NCI-H526 treated with DMSO at 0.1 percent for 48 hours (cell line): ENCODE results near the gene SSH3.

Source experiments
- DNase-seq: peaks from one replicate; lab custom pipeline; 2025; lab: John Stamatoyannopoulos, UW

SSH3 gene

DNA sequence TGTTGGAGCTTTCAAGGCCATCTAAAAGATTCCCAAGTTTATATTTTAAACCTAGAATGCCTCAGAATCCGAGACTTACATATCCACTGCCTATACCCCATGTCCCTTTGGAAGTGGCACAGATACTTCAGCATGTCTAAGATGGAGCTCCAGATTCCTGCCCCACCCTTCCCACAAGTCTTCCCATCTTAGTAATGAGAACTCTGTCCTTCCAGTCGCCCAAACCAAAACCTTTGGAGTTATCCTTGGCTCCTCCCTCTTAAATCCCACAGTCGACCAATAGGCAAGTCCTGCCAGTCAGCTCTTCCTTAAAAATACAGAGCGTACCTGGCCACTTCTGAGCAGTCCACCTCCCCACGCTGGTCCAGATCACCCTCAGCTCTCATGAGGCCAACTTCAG lies 45.7 kb downstream of the SSH3 start:
- no peak for DNase-seq

DNA sequence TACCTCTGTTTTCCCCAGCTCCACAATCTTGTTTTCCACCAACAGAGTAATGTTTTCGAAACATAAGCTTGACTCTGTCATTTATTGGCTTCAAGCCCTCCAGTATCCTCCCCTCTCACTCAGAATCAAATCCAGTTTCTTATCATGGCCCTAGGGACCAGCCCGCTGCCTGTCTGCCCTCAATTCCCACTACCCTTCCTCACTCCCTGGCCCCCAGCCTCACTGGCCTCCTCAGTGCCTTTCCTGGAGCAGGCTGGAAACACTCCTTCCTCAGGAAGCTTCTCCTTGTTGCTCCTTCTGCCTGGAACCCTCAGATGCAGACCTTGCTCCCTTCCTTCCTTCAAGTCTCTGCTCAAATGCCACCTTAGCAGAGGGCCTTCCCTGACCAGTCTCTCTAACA lies 46.1 kb downstream of the SSH3 start:
- DNase-seq: no peak

DNA sequence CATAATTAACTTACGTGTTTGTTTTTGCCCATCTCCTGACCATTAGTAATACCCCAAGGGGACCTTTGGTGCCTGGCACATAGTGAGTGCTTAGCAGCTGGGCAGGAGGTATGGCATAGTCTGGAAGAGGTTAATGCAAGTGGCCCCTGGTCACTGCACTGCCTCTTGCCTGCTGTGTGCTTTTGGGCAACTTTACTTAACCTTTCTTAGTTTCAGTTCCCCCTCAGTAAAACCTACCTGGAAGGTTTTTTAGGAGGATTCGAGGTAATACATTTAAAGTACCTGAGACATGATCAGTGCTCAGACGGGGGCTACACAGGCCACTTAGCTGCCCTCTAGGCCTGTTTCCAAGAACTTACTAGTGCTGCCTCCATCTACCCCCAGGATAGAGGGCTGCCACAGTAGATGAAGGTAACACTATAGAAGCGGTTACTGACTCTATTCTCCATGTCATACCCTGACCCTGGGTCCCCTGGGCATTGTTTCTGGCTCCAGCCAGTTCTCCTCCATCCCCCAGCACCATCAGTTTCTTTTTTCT lies 46.7 kb downstream of the SSH3 start:
- no peak for DNase-seq

DNA sequence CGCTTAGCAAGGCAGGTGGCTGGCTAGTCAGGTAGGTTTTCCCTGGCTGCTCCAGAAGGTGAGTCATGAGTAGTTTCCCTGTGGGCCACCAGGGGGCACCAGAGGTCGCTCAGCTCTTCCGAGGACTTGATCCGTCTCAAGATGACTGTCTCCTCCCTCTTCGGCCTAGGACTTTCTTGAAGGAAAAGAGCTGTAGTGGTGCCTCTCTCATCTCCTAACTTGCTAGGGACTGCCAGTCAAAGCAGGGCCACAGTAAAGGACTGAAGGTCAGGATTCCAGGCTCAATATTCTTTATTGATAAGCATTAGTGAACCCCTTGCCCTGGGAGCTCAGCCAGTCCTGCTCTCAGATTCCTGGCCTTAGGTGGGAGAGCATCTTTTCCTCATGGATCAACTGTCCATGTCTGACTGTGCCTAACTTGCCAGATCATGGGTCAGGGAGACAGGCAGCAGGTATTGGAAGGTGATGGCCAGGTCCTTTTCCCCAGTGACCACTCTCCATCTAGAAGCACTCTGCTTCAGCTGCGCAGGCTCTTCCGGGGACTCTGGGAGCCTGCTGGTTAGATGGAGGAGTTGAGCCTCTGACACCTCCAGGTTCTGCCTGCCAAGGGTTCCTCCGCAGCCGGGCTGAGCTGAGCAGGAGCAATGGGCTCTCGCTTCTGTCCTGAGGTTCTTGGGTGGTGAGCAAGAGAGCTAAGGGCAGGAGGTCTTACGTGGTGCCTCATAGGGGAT lies 48.1 kb downstream of the SSH3 start:
- DNase-seq: peak; percentile 34

DNA sequence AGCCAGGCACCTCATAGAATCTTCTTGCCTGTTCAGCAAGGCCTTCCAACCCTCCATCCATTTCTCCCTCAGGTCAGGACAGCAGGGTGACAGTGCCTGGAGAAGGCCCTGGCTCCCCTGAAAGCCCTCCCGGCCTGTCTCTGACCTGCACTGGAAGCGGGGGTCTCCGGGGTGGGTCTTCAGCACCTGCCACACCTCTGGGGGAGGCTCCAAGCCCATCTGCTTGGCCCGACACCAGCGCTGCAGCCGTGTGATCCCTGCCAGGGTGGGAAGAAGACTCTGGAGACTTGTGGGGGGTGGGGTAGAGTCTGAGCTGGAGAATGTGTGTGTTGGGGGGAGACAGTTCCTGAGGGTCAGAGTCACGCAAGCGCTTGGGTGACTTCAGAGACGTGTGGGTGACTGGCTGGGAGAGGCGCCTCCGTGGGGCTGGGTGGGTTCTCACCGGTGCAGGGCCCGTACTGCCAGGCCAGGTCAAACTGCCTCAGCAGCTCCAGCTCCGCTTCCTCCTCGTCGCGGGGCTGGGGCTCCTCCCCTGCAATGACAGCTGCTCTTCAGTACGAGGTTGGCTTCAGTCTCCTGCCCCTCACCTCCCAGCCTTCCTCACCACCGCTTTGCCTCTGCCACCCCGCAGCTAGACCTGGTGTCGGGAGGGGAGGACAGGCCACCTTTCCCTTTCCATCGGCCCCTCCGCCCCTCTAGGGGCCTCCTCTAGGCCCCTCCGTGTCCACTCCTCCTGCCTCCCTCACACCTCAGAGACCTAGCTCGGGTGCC lies 49.4 kb downstream of the SSH3 start:
- DNase-seq: peak; percentile 53

DNA sequence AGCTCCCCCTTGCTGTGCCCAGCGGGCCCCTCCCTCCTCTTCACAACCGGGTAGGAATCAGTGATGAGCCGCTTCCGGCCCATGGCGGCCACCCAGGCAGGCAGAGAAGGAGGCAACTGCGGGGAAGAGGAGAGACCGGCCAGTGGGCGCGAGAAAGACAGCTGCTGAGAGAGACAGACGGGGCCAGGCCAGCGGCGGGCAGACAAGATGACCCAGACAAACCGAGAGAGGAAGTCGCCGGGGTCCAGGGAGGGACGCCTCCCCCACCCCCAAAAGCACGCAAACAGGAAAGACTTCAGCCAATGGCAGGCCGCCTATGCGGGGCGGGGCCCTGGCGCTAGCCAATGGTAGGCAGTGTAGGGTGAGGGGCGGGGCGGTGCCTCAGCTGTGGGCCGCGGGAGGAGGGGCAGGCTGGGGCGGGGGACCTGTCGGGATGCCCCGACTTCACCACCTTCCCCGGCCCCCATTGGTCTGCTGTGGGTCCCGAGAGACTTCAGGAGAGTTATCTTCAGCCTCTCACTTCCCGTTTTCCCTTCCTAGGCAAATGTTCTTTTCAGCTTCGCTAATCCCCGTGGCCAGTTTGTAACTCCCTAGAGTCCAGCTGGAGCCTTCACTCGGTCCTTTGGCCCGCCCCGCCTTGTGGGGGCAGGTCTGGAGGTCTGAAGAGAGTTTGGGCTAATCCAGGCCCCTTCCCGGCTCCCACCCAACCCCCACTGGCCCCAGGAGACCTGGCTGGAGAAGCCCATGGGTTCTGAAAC lies 50.2 kb downstream of the SSH3 start, which contains the start of gene POLD4:
POLD4 (minus strand) TSS at position 230 of the 758 bp plus-strand sequence; CDS start at position 83, 147 bp downstream.
- peak; percentile 92 for DNase-seq

DNA sequence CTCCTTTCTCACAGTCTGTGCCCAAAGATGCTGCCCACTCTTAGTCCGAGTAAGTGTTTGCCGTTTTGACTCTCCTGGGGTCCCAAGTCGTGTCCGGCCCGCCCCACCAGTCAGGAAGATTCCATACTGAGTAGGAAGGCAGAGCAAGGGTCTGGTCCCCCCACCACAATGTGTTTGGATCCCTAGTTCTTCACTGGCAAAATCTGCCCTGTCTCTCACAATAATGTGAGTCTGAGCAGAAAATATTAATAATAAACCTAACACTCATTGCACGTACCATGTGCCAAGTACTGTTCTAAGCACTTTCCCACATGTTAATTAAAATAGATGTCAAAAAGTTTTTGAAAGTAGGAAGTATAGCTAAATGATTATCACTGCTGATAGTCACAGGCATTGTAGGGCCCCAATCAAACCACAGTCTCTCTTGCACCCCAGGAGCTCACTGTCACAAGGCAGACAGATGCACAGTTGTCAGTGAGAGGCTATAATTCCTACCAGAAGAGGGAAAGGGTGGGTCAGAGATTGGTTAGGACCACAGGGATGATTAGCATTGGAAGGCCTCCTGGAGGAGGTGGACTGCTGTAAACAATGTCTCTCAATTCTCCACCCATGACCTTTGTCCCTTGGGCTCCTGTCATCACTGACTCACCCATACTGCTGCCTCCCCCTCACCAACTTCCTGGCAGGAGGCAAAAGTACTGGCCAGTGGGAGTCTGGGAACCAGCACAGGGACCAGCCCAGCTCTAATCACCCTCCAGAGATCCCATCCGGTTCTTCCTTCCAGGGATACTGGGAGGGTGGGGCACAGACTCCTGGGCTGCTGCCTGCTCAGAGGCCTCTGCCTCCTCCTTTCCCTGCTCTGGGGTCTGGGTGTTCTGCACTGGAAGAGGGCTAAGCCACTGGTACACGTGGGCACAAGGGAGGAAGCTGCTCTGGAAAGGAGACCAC lies 51.0 kb downstream of the SSH3 start:
- no peak for DNase-seq

DNA sequence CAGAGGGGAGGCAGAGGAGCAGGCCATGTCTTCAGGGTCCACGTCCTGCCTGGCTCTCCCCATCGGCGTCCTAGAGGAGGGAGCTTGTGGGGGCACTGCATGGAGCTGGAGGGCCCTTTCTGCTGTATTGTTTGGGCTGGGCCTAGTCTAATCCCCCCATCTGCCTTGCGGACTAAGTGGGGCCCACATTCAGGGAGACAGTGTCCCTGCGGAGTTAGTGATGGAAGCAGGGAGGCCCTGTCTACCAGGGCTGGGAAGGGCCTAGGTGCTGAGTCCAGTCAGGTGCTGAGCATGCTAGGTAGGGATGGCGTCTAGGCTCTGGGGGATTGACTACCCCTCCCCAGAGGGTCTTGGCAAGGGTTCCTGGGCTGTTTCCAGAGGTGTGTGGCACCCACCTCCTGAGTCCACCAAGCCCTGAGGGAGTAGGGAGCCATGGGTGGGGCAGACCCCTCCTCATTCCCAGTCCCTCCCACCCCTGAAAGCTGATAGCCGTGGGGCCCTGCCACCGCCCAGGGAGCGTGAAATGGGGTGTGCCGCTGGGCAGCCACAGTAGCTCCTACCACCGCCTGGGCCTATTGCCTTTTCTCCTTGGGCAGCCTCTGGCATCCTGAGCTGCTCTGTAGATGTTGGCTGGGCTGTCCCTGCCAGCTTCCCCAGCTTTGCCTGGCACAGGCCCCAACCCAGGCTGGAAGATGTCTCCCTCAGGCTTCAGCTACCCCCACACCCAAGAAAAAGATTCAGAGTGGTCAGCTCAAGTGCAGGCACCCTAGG lies 51.9 kb downstream of the SSH3 start:
- DNase-seq: no peak

DNA sequence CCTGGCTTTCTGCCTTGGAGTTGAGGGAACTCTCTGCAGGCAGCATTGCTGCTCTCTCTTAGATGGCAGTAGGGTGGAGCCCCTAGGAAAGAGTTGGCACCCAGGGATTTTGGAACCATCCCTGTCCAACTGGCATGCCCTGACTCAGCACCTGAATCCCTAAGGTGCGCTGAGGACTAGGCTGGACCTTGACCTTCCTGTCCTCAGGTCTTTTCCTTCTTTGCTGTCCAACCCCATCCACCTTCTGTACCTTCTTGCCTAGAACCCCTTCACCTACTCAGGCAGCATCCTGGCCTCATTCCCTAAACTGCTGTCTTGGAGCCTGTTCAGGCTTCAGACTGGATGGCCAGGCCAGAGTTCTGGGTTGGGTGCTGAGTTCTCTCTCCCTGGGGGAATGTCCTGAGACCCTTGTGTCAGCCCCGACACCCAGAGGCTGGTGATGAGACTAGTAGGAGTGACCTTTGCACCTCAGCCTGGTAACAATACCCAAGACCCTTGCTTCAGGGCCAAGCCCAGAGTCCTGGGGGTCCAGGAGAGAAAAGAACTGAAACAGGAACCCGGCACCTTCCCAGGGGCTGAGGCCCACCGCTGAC lies 52.6 kb downstream of the SSH3 start:
- DNase-seq: no peak

DNA sequence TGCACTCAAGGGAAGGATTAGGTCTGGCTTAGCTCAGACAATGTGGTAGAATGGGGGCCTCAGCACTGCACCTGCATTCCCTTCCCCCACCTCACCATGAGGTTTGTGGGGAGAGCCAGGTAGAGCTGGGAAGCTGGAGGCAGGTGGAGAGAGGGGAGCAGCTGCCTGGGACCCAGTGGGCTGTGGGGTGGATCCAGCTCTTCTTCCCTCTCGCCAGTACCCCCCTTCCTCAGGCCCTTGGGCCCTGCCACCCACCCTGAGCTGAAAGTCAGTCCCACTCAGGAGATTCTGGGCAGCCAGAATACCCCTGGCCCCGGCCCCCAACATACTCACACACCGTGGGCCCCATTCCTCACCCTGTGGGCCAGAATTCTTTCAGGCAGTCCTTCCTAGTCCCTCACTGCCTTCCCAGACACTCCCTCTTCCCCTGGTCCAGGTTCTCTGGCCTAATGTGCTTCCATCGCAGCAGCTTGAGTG lies 53.1 kb downstream of the SSH3 start:
- DNase-seq: no peak

DNA sequence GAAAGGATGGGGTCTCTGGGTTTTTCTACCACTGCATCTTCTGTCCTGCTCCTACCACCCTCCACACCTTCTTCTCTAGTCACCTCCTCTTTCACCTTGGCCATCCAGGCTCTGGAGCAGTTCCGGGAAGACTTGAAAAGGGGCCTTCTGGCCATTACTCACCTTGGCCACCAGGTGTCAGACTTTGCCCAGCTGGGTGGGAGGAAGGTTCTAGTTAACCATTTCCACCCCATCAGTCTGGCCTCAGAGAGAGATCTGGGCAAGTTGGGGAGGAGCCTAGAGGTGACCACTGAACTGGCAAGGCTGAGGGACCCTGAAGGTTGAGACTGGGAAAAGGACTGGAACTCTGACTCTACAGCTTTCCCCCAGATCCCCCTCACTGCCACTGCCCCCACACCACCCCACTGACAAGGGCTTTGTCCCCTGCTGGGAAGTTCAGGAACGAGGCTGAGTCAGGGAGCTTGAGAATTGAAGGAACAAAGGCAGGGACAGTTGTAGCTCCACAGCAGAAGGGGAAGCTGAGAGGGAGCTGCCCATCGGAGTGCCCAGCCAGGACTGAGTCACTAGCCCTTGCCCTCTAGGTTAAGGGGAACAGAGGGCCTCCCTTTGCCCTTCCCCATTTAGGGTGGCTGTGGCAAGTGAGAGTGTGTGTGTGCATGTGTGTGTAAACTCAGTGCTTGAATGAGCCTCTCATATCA lies 53.7 kb downstream of the SSH3 start:
- DNase-seq: peak; percentile 57

DNA sequence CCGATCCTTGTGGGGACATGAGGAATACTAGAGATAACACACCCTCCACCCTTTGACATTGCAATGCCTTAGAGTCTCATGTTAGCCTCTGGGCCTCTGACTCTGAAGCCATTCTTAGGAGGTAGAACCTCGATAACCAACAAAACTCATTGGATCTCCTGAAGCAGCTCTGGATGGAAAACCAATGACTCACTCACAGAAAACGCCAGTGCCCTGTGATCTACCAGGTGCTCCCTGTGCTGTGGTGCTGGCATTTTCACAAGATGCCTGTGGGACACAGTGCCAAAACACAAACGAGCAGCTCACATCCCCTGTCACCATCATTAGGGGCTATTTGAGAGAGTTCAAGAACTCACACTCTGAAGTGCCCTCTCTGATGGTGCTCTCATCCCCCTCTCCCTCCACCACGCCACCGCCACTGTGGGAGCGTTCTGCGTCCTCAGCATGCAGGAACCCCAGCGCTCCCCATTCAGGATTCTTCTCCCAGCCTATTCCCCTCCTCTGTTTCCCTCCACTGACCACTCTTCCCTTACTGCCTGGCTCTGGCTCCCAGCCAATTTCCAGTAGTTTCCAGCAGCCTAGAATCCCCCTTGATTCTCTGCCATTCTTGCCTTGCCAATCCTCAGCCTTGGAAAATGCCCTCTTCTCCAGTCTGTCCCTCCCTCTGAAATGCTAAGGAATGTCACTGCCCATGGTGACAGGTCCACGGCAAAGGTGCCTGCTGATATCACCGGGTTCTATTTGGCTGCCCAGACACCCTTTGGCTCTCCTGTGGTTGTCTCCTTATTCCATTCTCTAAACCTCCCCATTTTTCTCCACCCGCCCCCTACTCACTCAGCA lies 54.7 kb downstream of the SSH3 start:
- DNase-seq: no peak
